Activated B cell treated with CpG ODN at 0.5 μM for 24 hours (primary cell): ENCODE measurements around the gene GNB1L. TPM values are rescaled to one million over a fixed set of nuclear protein-coding genes. Genes with fewer than 3 reads are reported as not detected.

Experiments used
- ATAC-seq: fragments of 200-7000 bp; cut with Tn5 transposase; one replicate; pipeline ENCODE4 v1.10.0; 2021; ENCODE audit warnings: low read depth, mild to moderate bottlenecking, moderate library complexity
- CTCF ChIA-PET: fragments of 350-600 bp; sonication (Branson Sonifier 250); formaldehyde crosslinking; loops from one replicate; lab custom pipeline; 2021; ENCODE audit warnings: antibody characterized with exemption; lab: Charles Lee
- POLR2A ChIA-PET: fragments of 350-600 bp; sonication (Branson Sonifier 250); formaldehyde crosslinking; loops from one replicate; lab custom pipeline; 2021; ENCODE audit warnings: antibody characterized with exemption; lab: Charles Lee
- DNase-seq: peaks from one replicate; pipeline ENCODE4 v3.0.0; 2022
- H3K27ac Mint-ChIP-seq: one replicate; pipeline ENCODE4 v1.8.0; 2020; ENCODE audit warnings: mixed read lengths
- H3K27me3 Mint-ChIP-seq: one replicate; pipeline ENCODE4 v1.8.0; 2021; ENCODE audit warnings: mixed read lengths
- H3K36me3 Mint-ChIP-seq: one replicate; pipeline ENCODE4 v1.8.0; 2021; ENCODE audit warnings: low read depth, mixed read lengths
- H3K4me1 Mint-ChIP-seq: one replicate; pipeline ENCODE4 v1.8.0; 2021; ENCODE audit warnings: mixed read lengths
- H3K4me3 Mint-ChIP-seq: one replicate; pipeline ENCODE4 v1.8.0; 2020; ENCODE audit warnings: mild to moderate bottlenecking, mixed read lengths
- H3K9me3 Mint-ChIP-seq: one replicate; pipeline ENCODE4 v1.8.0; 2020; ENCODE audit warnings: mixed read lengths
- CTCF ChIP-seq: fragments of 200-600 bp; IDR thresholded peaks from one replicate; pipeline ENCODE4 v1.8.0; 2022; ENCODE audit warnings: antibody characterized with exemption, mild to moderate bottlenecking
- intact Hi-C: fragments of 100-400 bp; cut with micrococcal nuclease; formaldehyde crosslinking; loops from one replicate; pipeline ENCODE4 v1.15.1; 2024
- total RNA-seq: library from RNA; stranded (reverse); gene quantifications from 2 replicates; pipeline ENCODE4 v1.2.3, GENCODE V29; 2022

The GNB1L gene
- total RNA-seq, 1 donor from 2014 or later, result 6.3 TPM

GRCh38 chr22:19897726-19898125 is 43.1 kb upstream of the GNB1L start:
- no peak for ATAC-seq
- no peak for TF ChIP-seq CTCF
- DNase-seq, result no peak
- ChIA-PET POLR2A (no interaction called here), CTCF (no interaction called here)
- Mint-ChIP-seq H3K4me1 (no peaks in the 10 kb centered on the region), H3K4me3 (no peak overlapping the region), H3K27ac (no peak overlapping the region), H3K36me3 (peaks cover 24% of the 10 kb centered on the region), H3K9me3 (no peaks in the 10 kb centered on the region), H3K27me3 (no peaks in the 10 kb centered on the region)
- intact Hi-C loops, result no loop called here

GRCh38 chr22:19896665-19897355 is 42.1 kb upstream of the GNB1L start:
- Mint-ChIP-seq H3K27ac (no peak overlapping the region), H3K4me3 (no peak overlapping the region), H3K27me3 (no peaks in the 10 kb centered on the region), H3K4me1 (peaks cover 8% of the 10 kb centered on the region), H3K36me3 (peaks cover 24% of the 10 kb centered on the region), H3K9me3 (no peaks in the 10 kb centered on the region)
- intact Hi-C loops, result no loop called here
- CTCF ChIA-PET, result no interaction called here
- DNase-seq, result no peak
- TF ChIP-seq CTCF, result no peak
- ATAC-seq, result no peak
- POLR2A ChIA-PET, result no interaction called here

GRCh38 chr22:19895160-19895849 is 40.6 kb upstream of the GNB1L start:
- Mint-ChIP-seq H3K9me3 (no peaks in the 10 kb centered on the region), H3K36me3 (peaks cover 19% of the 10 kb centered on the region), H3K4me3 (no peak overlapping the region), H3K27me3 (no peaks in the 10 kb centered on the region), H3K27ac (no peak overlapping the region), H3K4me1 (peaks cover 19% of the 10 kb centered on the region)
- TF ChIP-seq CTCF, result no peak
- POLR2A ChIA-PET, result no interaction called here
- DNase-seq, result no peak
- CTCF ChIA-PET, result no interaction called here
- no peak for ATAC-seq
- intact Hi-C loops, result no loop called here

- ATAC-seq (no peak), DNase-seq (no peak)
- TF ChIP-seq CTCF, result no peak
- ChIA-PET CTCF (no interaction called here), POLR2A (no interaction called here)
- Mint-ChIP-seq H3K4me1 (peaks cover 22% of the 10 kb centered on the region), H3K4me3 (no peak overlapping the region), H3K27me3 (no peaks in the 10 kb centered on the region), H3K36me3 (peaks cover 14% of the 10 kb centered on the region), H3K9me3 (no peaks in the 10 kb centered on the region), H3K27ac (no peak overlapping the region)
- intact Hi-C loops, result no loop called here
Observed at GRCh38 chr22:19893363-19893762, 38.7 kb upstream of the GNB1L start.

- Mint-ChIP-seq H3K27ac (no peak overlapping the region), H3K4me3 (no peak overlapping the region), H3K9me3 (no peaks in the 10 kb centered on the region), H3K4me1 (peaks cover 22% of the 10 kb centered on the region), H3K36me3 (peaks cover 14% of the 10 kb centered on the region), H3K27me3 (no peaks in the 10 kb centered on the region)
- ChIA-PET CTCF (no interaction called here), POLR2A (interaction anchor here (1.7 kb wide), 1 partner anchor 37 kb away, joined by 6 read pairs; no protein-coding TSS in a partner anchor)
- intact Hi-C loops, result no loop called here
- no peak for DNase-seq
- no peak for ATAC-seq
- TF ChIP-seq CTCF, result no peak
Observed at GRCh38 chr22:19892925-19893324, 38.3 kb upstream of the GNB1L start.
